GM20000 (cell line): ENCODE results near the gene EAF1.

Source experiments
- DNase-seq: peaks from one replicate; pipeline ENCODE4 v3.0.0; 2012; ENCODE audit warnings: low spot score
- TF ChIP-seq, protein P1 (sequence below): IDR thresholded peaks from 2 replicates; pipeline ENCODE4 v1.5.1; 2012; ENCODE audit warnings: mild to moderate bottlenecking, control low read depth; ENCODE audit errors: extremely low read depth, missing control alignments

Gene EAF1

GRCh38 chr3:15420871-15421270 lies 6.5 kb upstream of the EAF1 start:
- TF ChIP-seq, protein P1, sequence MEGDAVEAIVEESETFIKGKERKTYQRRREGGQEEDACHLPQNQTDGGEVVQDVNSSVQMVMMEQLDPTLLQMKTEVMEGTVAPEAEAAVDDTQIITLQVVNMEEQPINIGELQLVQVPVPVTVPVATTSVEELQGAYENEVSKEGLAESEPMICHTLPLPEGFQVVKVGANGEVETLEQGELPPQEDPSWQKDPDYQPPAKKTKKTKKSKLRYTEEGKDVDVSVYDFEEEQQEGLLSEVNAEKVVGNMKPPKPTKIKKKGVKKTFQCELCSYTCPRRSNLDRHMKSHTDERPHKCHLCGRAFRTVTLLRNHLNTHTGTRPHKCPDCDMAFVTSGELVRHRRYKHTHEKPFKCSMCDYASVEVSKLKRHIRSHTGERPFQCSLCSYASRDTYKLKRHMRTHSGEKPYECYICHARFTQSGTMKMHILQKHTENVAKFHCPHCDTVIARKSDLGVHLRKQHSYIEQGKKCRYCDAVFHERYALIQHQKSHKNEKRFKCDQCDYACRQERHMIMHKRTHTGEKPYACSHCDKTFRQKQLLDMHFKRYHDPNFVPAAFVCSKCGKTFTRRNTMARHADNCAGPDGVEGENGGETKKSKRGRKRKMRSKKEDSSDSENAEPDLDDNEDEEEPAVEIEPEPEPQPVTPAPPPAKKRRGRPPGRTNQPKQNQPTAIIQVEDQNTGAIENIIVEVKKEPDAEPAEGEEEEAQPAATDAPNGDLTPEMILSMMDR, result no peak
- DNase-seq, result no peak

- DNase-seq, result no peak
Observed at GRCh38 chr3:15426579-15427118, 749 bp upstream of the EAF1 start.

GRCh38 chr3:15427981-15428380 lies 583 bp downstream of the EAF1 start:
- TF ChIP-seq, protein P1, result no peak
- no peak for DNase-seq

More at GRCh38 chr3:15426579-15427118, 749 bp upstream of the EAF1 start:
- TF ChIP-seq, protein P1, result no peak

DNA sequence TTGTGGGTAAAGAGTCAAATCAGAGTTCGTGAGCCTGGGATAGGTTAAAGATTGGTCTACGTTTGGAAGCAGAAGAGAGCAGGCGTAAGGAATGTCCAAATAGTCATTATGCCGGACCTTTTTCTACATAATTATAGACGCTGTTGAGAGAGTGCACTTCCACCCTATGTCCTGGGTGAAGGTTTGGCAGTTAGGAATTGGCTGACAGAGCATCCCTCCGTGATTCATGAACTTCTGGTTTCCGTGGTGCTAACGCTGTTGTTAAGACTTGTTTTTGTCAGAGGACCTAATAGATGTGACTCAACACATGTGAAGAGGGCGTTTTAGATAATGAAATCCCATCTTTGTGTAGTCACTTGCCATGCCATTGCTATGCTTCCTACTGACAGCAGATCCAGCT lies 1.1 kb downstream of the EAF1 start:
- TF ChIP-seq, protein P1, result no peak
- DNase-seq, result no peak

GRCh38 chr3:15429080-15429479 lies 1.7 kb downstream of the EAF1 start:
- TF ChIP-seq, protein P1, result no peak
- no peak for DNase-seq

DNA sequence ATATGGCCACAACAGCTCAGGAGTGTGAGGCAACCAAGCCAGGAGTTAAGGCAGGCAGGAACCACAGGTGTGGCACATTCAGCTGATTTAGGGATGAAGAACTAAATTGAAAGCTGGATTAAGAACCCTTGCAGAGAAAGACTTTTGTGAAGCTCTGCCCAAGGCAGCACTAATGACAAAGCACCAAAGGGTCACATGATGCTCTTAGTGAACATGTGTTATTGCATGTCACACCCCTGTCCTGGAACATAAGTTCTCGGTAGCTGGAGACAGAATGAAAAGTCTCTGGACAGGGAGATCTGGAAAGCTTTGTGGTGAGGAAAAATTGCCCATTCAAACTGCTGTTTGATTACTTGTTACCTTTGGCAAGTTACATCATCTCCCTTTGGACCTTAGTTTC lies 3.2 kb downstream of the EAF1 start:
- TF ChIP-seq, protein P1, result no peak
- DNase-seq, result no peak

DNA sequence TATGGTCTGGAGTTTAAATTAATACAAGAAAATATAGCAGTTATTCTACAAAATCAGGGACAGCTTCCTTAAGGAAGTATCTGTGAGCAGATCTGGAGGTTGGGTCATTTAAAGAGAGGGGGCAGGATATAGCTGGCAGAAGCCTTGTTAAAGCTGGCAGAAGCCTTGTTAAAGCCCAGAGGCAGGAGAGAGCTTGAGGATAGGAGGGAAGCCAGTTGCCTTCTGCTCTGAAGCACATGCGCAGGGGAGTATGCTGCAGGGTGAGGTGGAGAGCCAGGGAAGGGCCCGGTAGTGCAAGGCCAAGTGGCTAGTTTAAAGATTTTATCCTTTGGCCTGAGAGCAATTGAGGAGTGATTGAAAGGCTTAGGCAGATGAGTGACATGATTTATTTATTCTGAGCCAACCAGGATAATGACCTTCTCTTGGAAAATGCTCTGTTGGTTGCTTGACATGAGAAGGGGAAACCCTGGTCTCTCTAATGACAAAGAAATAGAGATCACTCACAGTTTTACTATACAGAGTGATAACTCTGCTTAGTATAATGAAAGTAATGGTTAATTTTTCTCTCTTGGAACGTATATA lies 3.9 kb downstream of the EAF1 start:
- TF ChIP-seq, protein P1, result no peak
- DNase-seq, result no peak
